Measurements from ENCODE around the gene EIF1AD.

GRCh38 chr11:65983589-65983987 lies 18.4 kb downstream of the EIF1AD start:
- TF ChIP-seq, protein P1, sequence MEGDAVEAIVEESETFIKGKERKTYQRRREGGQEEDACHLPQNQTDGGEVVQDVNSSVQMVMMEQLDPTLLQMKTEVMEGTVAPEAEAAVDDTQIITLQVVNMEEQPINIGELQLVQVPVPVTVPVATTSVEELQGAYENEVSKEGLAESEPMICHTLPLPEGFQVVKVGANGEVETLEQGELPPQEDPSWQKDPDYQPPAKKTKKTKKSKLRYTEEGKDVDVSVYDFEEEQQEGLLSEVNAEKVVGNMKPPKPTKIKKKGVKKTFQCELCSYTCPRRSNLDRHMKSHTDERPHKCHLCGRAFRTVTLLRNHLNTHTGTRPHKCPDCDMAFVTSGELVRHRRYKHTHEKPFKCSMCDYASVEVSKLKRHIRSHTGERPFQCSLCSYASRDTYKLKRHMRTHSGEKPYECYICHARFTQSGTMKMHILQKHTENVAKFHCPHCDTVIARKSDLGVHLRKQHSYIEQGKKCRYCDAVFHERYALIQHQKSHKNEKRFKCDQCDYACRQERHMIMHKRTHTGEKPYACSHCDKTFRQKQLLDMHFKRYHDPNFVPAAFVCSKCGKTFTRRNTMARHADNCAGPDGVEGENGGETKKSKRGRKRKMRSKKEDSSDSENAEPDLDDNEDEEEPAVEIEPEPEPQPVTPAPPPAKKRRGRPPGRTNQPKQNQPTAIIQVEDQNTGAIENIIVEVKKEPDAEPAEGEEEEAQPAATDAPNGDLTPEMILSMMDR (conservative IDR thresholded peaks at IDR 0.05) = no peak
- no peak for TF ChIP-seq ZFX (IDR thresholded peaks at IDR 0.05)

Data from C4-2B (cell line).